MM.1S (cell line): ENCODE results near the gene AGPS.

Experiments
- DNase-seq: peaks from one replicate; pipeline ENCODE4 v3.0.0-alpha.2; 2015
- H2AFZ ChIP-seq: fragments of 300-600 bp; sonication (generic); 2 replicates; pipeline ENCODE4 v1.6.0; 2016; ENCODE audit warnings: antibody characterized with exemption, low read length
- H3F3A ChIP-seq: fragments of 300-600 bp; sonication (generic); 2 replicates; pipeline ENCODE4 v1.6.1; 2016; ENCODE audit warnings: mild to moderate bottlenecking, antibody characterized with exemption, low read length, moderate library complexity, mixed read lengths; ENCODE audit not compliant: insufficient read depth
- H3K27ac ChIP-seq: fragments of 300-600 bp; sonication (generic); 2 replicates; pipeline ENCODE4 v1.5.1; 2016; ENCODE audit warnings: mild to moderate bottlenecking, low read length
- H3K27me3 ChIP-seq: fragments of 300-600 bp; sonication (generic); replicated peaks from 2 replicates; pipeline ENCODE4 v1.6.0; 2016; ENCODE audit warnings: low read length; ENCODE audit not compliant: insufficient read depth
- H3K36me3 ChIP-seq: fragments of 300-600 bp; sonication (generic); replicated peaks from 2 replicates; pipeline ENCODE4 v1.6.1; 2016; ENCODE audit warnings: mild to moderate bottlenecking, low read length, mixed read lengths; ENCODE audit not compliant: insufficient read depth
- H3K4me1 ChIP-seq: fragments of 300-600 bp; sonication (generic); 2 replicates; pipeline ENCODE4 v1.6.1; 2016; ENCODE audit warnings: low read length, mixed read lengths
- H3K4me2 ChIP-seq: fragments of 300-600 bp; sonication (generic); 2 replicates; pipeline ENCODE4 v1.6.0; 2016; ENCODE audit warnings: low read depth, low read length
- H3K4me3 ChIP-seq: fragments of 300-600 bp; sonication (generic); 2 replicates; pipeline ENCODE4 v1.5.1; 2016; ENCODE audit warnings: low read length, mixed read lengths
- H3K79me2 ChIP-seq: fragments of 300-600 bp; sonication (generic); 2 replicates; pipeline ENCODE4 v1.6.1; 2016; ENCODE audit warnings: mixed run types, low read length, mixed read lengths
- H3K9ac ChIP-seq: fragments of 300-600 bp; sonication (generic); 2 replicates; pipeline ENCODE4 v1.6.1; 2016; ENCODE audit warnings: low read length, mixed read lengths
- H3K9me2 ChIP-seq: fragments of 300-600 bp; sonication (generic); replicated peaks from 2 replicates; pipeline ENCODE4 v1.6.1; 2016; ENCODE audit warnings: mild to moderate bottlenecking, low read length, mixed read lengths; ENCODE audit not compliant: insufficient read depth
- H3K9me3 ChIP-seq: fragments of 300-600 bp; sonication (generic); replicated peaks from 2 replicates; pipeline ENCODE4 v1.6.1; 2016; ENCODE audit warnings: mild to moderate bottlenecking, low read length, mixed read lengths; ENCODE audit not compliant: insufficient read depth
- H4K20me1 ChIP-seq: fragments of 300-600 bp; sonication (generic); 2 replicates; pipeline ENCODE4 v1.6.1; 2016; ENCODE audit warnings: mild to moderate bottlenecking, low read length, moderate library complexity, mixed read lengths; ENCODE audit not compliant: insufficient read depth
- EZH2 ChIP-seq: fragments of 300-600 bp; sonication (generic); optimal IDR thresholded peaks from 2 replicates; pipeline ENCODE3; 2017; ENCODE audit warnings: low read depth, mild to moderate bottlenecking, antibody characterized with exemption, low read length, mixed read lengths
- EZH2phosphoT487 ChIP-seq: fragments of 300-600 bp; sonication (generic); IDR thresholded peaks from 2 replicates; pipeline ENCODE4 v1.6.1; 2018; ENCODE audit warnings: antibody characterized with exemption, low read length
- TF ChIP-seq, protein P1 (sequence below): fragments of 300-600 bp; sonication (generic); IDR thresholded peaks from 2 replicates; pipeline ENCODE4 v1.5.1; 2016; ENCODE audit warnings: antibody characterized with exemption, low read length, mixed read lengths

The AGPS gene

DNA sequence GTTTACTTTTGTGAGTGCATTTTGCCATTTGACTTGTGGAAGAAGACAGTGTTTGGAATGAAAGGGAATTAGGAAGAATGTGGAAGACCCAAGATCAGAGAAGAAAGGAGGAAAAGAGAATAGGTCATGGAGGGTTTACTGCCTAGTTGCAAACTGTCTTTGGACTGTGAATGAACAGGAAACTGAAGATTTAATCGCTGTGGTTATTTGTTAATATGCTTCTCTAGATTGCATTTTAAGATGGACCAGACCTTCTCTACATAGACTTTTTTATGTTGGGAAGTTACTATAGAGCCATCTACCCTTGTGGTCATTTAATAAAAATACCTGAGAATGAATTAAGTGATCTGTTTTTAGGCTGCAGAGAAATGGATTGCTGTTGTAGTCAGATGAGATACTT is 6.2 kb downstream of the AGPS start:
- Histone ChIP-seq H3K9me3 (no peaks in the 10 kb centered on the region), H3F3A (no peaks in the 10 kb centered on the region), H3K9ac (no peak overlapping the region), H3K36me3 (no peaks in the 10 kb centered on the region), H3K4me1 (0 out of 2 replicates have a peak, but pooled peaks cover 2% of the 10 kb centered on the region), H3K27ac (no peak overlapping the region), H4K20me1 (0 out of 2 replicates have a peak, but pooled peaks cover 5% of the 10 kb centered on the region), H2AFZ (no peak overlapping the region), H3K27me3 (no peaks in the 10 kb centered on the region), H3K4me2 (no peak overlapping the region), H3K9me2 (no peaks in the 10 kb centered on the region), H3K79me2 (peaks cover 94% of the 10 kb centered on the region), H3K4me3 (no peak overlapping the region)
- no peak for DNase-seq
- no peak for TF ChIP-seq EZH2phosphoT487
- TF ChIP-seq EZH2: no peak
- TF ChIP-seq, protein P1, sequence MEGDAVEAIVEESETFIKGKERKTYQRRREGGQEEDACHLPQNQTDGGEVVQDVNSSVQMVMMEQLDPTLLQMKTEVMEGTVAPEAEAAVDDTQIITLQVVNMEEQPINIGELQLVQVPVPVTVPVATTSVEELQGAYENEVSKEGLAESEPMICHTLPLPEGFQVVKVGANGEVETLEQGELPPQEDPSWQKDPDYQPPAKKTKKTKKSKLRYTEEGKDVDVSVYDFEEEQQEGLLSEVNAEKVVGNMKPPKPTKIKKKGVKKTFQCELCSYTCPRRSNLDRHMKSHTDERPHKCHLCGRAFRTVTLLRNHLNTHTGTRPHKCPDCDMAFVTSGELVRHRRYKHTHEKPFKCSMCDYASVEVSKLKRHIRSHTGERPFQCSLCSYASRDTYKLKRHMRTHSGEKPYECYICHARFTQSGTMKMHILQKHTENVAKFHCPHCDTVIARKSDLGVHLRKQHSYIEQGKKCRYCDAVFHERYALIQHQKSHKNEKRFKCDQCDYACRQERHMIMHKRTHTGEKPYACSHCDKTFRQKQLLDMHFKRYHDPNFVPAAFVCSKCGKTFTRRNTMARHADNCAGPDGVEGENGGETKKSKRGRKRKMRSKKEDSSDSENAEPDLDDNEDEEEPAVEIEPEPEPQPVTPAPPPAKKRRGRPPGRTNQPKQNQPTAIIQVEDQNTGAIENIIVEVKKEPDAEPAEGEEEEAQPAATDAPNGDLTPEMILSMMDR: no peak

GRCh38 chr2:177399376-177399775 is 6.8 kb downstream of the AGPS start:
- no peaks in the 10 kb centered on the region for H3K9me3 ChIP-seq
- H3K4me3 ChIP-seq: no peak overlapping the region
- no peaks in the 10 kb centered on the region for H3F3A ChIP-seq
- H3K9me2 ChIP-seq: no peaks in the 10 kb centered on the region
- no peaks in the 10 kb centered on the region for H3K4me1 ChIP-seq
- no peak for DNase-seq
- peaks cover 94% of the 10 kb centered on the region for H3K79me2 ChIP-seq
- no peak overlapping the region for H2AFZ ChIP-seq
- no peak overlapping the region for H3K9ac ChIP-seq
- H3K4me2 ChIP-seq: no peak overlapping the region
- no peaks in the 10 kb centered on the region for H3K36me3 ChIP-seq
- 0 out of 2 replicates have a peak, but pooled peaks cover 5% of the 10 kb centered on the region for H4K20me1 ChIP-seq
- H3K27ac ChIP-seq: no peak overlapping the region
- TF ChIP-seq EZH2: no peak
- no peak for TF ChIP-seq EZH2phosphoT487
- TF ChIP-seq, protein P1: no peak
- H3K27me3 ChIP-seq: no peaks in the 10 kb centered on the region

DNA sequence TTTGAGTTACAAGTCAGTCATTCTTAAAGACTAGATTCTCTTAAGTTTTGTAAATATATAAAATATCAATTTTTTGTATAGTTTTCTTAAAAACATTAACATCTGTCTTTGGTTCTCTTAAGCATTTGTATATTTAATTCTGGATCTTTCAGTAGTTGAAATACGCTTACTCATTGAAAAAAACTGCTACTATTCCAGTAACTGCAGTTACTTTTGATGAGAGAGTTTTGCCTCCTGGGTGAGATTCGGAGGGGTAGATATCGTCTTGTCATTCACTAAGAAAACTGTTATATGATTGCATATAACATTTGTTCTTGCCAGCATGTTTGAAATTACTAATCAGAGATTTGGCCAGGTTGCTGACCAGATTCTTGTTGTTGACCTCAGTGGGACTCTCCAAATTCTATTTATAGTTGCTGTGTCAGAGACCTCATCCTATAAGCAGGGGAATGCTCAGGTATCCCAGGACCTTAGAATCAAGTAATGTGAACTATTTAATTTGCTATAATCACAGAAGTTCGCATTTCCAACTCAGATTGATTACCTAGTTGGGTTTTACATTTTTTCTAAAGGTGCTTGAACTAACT is 7.9 kb downstream of the AGPS start:
- no peak for DNase-seq
- H3K4me1 ChIP-seq: no peaks in the 10 kb centered on the region
- H3K36me3 ChIP-seq: no peaks in the 10 kb centered on the region
- no peaks in the 10 kb centered on the region for H3K27me3 ChIP-seq
- TF ChIP-seq, protein P1: no peak
- no peak for TF ChIP-seq EZH2phosphoT487
- TF ChIP-seq EZH2: no peak
- no peak overlapping the region for H3K9ac ChIP-seq
- no peak overlapping the region for H2AFZ ChIP-seq
- no peak overlapping the region for H3K4me3 ChIP-seq
- no peak overlapping the region for H3K4me2 ChIP-seq
- no peaks in the 10 kb centered on the region for H3F3A ChIP-seq
- no peak overlapping the region for H3K27ac ChIP-seq
- peaks cover 94% of the 10 kb centered on the region for H3K79me2 ChIP-seq
- H3K9me2 ChIP-seq: no peaks in the 10 kb centered on the region
- H3K9me3 ChIP-seq: no peaks in the 10 kb centered on the region
- H4K20me1 ChIP-seq: 0 out of 2 replicates have a peak, but pooled peaks cover 5% of the 10 kb centered on the region
